Ovary (tissue), 9 donors: ENCODE measurements around the gene PTX4. TPM values are rescaled to one million over a fixed set of nuclear protein-coding genes. Genes with fewer than 3 reads are reported as not detected.

ENCODE experiments used
- DNase-seq, 5 donors: peaks; one replicate each; pipeline ENCODE4 v3.0.0-alpha.2; 2019 to 2020
- H3K27ac ChIP-seq, 2 donors: fragments of 200-600 bp; one replicate each; pipeline versions ENCODE4 v1.5.1 to v1.8.0; 2019 to 2022
- H3K27me3 ChIP-seq: fragments of 200-600 bp; one replicate; pipeline ENCODE4 v1.8.0; 2022
- H3K36me3 ChIP-seq: fragments of 200-600 bp; sonication (generic); one replicate; pipeline ENCODE4 v1.5.1; 2019
- H3K4me1 ChIP-seq: one replicate; pipeline ENCODE4 v1.8.1; 2013; ENCODE audit warnings: mild to moderate bottlenecking, moderate library complexity; ENCODE audit not compliant: insufficient read depth
- H3K4me3 ChIP-seq: fragments of 200-600 bp; sonication (generic); one replicate; pipeline ENCODE4 v1.5.1; 2017
- H3K9me3 ChIP-seq, 2 donors: fragments of 200-600 bp in 1 of 2; sonication (generic) in 1 of 2; one replicate each; pipeline versions ENCODE4 v1.5.1 to v1.8.1; 2013 to 2019; ENCODE audit warnings: mild to moderate bottlenecking in 1 of 2, moderate library complexity in 1 of 2
- EP300 ChIP-seq: sonication (generic); formaldehyde crosslinking; IDR thresholded peaks from one replicate; pipeline ENCODE4 v1.6.1; 2017; ENCODE audit warnings: antibody characterized with exemption
- POLR2A ChIP-seq: fragments of 450-650 bp; IDR thresholded peaks from one replicate; pipeline ENCODE4 v1.6.1; 2017; ENCODE audit warnings: antibody characterized with exemption, mild to moderate bottlenecking, moderate library complexity
- WGBS, 3 donors: extraction: QIAGEN DNeasy Blood & Tissue Kit in 1 of 3; methylation state at CpG; one replicate each; pipeline versions ENCODE4 v1.1.5 to v1.1.7; 2013 to 2017; 5-methylcytosine and 5-hydroxymethylcytosine counted together
- intact Hi-C, 4 donors: fragments of 100-400 bp; cut with DNase I; formaldehyde crosslinking; loops; one replicate each; pipeline versions ENCODE4 v1.11.0 to v1.15.1; 2022 to 2023
- polyA plus RNA-seq, 2 donors: library from polyadenylated mRNA; stranded (reverse); fragments of 200-250 nt in 1 of 2; fragments of 350-450 nt in 1 of 2; fragmentation: Illumina TruSeq in 1 of 2; extraction: RNeasy Lipid Tissue Mini Kit (QIAGEN cat#74804) in 1 of 2; gene quantifications; one replicate each; pipeline ENCODE4 v1.2.3, GENCODE V29; 2013 to 2014
- total RNA-seq, 7 donors: library from RNA; depleted of rRNA in 2 of 7; stranded (reverse); fragments of >200 nt in 2 of 7; fragmentation: NEBNext Ultra II Directional in 3 of 7; extraction: Animal tissue kit (Norgen Biotek cat#: 25700) in 3 of 7; gene quantifications; one replicate each; pipeline versions ENCODE4 v1.1.0 to v1.2.4, GENCODE V29; 2016 to 2023
- TF ChIP-seq, protein P1 (sequence below), 3 donors: fragments of 450-650 bp in 2 of 3; fragments of 200-600 bp in 1 of 3; IDR thresholded peaks; one replicate each; pipeline versions ENCODE4 v1.5.1 to v1.8.0; 2016 to 2022; ENCODE audit warnings: antibody characterized with exemption in 3 of 3, mild to moderate bottlenecking in 1 of 3
- donor health status: DM: no; HTN: no; CAD: no; lungs with moderate emphysema.
- donor health status: DM: no; HTN: no; CAD: no.
- donor health status: Bipolar disorder and iron deficiency.
- donor health status: DM: yes; HTN: yes; CAD: no.
- donor health status: DM: no; HTN: no; CAD: no.
- donor health status: DM: yes; HTN: yes; CAD: no.

The PTX4 gene
- total and polyA plus RNA-seq, 9 donors: 0.05 to 0.40 (median 0.15) TPM; not detected in 6

DNA sequence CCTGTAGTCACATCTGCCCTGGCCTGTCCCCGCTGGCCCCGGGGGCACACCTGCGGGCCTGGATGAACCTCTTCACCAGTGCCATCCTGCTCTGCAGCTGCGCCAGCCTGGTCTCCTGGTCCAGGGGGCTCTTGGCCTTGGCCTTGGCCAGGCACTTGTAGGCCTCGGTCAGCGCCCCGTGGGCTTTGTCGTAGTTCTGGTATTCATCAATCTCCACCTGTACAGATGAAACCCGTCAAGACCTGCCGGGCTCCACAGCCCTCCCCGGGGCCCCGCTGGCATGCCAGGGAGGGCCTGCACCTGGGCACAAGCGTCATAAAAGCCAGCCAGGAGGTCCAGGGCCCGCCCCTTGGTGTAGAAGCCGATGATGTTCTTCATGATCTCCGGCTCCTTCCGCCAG, 31.1 kb upstream of the PTX4 start:
- 90 to 96% (median 92%) methylated on average over 17 of the region's 17 CpGs for WGBS, 3 donors
- no peaks in the 10 kb centered on the region for H3K36me3 ChIP-seq

GRCh38 chr16:1518626-1519135, 29.9 kb upstream of the PTX4 start:
- no peak for TF ChIP-seq EP300
- TF ChIP-seq POLR2A: no peak
- TF ChIP-seq, protein P1, sequence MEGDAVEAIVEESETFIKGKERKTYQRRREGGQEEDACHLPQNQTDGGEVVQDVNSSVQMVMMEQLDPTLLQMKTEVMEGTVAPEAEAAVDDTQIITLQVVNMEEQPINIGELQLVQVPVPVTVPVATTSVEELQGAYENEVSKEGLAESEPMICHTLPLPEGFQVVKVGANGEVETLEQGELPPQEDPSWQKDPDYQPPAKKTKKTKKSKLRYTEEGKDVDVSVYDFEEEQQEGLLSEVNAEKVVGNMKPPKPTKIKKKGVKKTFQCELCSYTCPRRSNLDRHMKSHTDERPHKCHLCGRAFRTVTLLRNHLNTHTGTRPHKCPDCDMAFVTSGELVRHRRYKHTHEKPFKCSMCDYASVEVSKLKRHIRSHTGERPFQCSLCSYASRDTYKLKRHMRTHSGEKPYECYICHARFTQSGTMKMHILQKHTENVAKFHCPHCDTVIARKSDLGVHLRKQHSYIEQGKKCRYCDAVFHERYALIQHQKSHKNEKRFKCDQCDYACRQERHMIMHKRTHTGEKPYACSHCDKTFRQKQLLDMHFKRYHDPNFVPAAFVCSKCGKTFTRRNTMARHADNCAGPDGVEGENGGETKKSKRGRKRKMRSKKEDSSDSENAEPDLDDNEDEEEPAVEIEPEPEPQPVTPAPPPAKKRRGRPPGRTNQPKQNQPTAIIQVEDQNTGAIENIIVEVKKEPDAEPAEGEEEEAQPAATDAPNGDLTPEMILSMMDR (IDR thresholded peaks at IDR 0.05): no peak
- intact Hi-C loops: no loop called here
- Histone ChIP-seq H3K9me3 (no peaks in the 10 kb centered on the region), H3K27me3 (no peaks in the 10 kb centered on the region), H3K4me3 (no peak overlapping the region), H3K36me3 (no peaks in the 10 kb centered on the region), H3K4me1 (no peaks in the 10 kb centered on the region), H3K27ac (no peak overlapping the region)
- WGBS, 3 donors: 87 to 95% (median 87%) methylated on average over 16 of the region's 16 CpGs
- DNase-seq: no peak

More for the DNA sequence above, 31.1 kb upstream of the PTX4 start:
- no peak for DNase-seq
- no peaks in the 10 kb centered on the region for H3K9me3 ChIP-seq
- H3K4me3 ChIP-seq: no peak overlapping the region
- H3K27me3 ChIP-seq: no peaks in the 10 kb centered on the region
- intact Hi-C loops: no loop called here
- H3K27ac ChIP-seq: no peak overlapping the region
- TF ChIP-seq POLR2A: no peak
- TF ChIP-seq, protein P1 (IDR thresholded peaks at IDR 0.05): no peak
- no peak for TF ChIP-seq EP300
- no peaks in the 10 kb centered on the region for H3K4me1 ChIP-seq

DNA sequence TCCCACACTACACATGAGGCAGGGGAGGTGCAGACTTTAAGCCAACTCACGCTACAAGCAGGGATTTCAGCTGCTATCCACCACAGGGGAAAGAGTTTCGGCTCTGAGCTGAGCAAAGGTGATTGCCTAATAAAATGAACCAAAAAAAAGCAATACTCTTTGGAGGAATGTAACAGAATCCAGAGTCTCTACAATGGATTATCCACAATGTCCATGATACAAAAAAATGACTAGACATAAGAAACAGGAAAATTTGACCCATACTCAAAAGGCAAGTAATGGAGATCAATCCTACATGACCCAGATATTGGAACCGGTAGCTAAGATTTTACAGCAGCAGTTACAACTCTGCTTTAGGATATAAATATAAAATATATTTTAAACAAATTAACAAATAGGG, 25.8 kb upstream of the PTX4 start:
- H3K4me3 ChIP-seq: no peak overlapping the region
- no peak for DNase-seq
- TF ChIP-seq EP300 (no peak), POLR2A (no peak)
- TF ChIP-seq, protein P1 (IDR thresholded peaks at IDR 0.05): no peak
- whole genome bisulfite sequencing, 3 donors: 61 to 97% (median 97%) methylated on average over 3 of the region's 3 CpGs
- H3K27me3 ChIP-seq: no peaks in the 10 kb centered on the region
- H3K27ac ChIP-seq: no peak overlapping the region
- no peaks in the 10 kb centered on the region for H3K9me3 ChIP-seq
- intact Hi-C loops: no loop called here
- H3K4me1 ChIP-seq: no peaks in the 10 kb centered on the region
- H3K36me3 ChIP-seq: no peaks in the 10 kb centered on the region

GRCh38 chr16:1512774-1513173, 24.0 kb upstream of the PTX4 start:
- Histone ChIP-seq H3K9me3 (no peaks in the 10 kb centered on the region), H3K27ac (no peak overlapping the region), H3K4me3 (no peak overlapping the region), H3K4me1 (no peaks in the 10 kb centered on the region), H3K36me3 (no peaks in the 10 kb centered on the region), H3K27me3 (no peaks in the 10 kb centered on the region)
- no peak for DNase-seq
- intact Hi-C loops: no loop called here
- WGBS, 3 donors: 78 to 85% (median 83%) methylated on average over 15 of the region's 15 CpGs
- no peak for TF ChIP-seq EP300
- TF ChIP-seq, protein P1 (IDR thresholded peaks at IDR 0.05): no peak
- TF ChIP-seq POLR2A: no peak
